Loucy (cell line): ENCODE results near the gene NTNG1.

ENCODE experiments used
- H2AFZ ChIP-seq: fragments of 200-600 bp; sonication (generic); 2 replicates; pipeline ENCODE4 v1.6.0; 2016; ENCODE audit warnings: antibody characterized with exemption, mild to moderate bottlenecking, low read length, moderate library complexity
- H3F3A ChIP-seq: fragments of 200-600 bp; 2 replicates; pipeline ENCODE4 v1.6.0; 2016; ENCODE audit warnings: antibody characterized with exemption, low read depth, mild to moderate bottlenecking
- H3K27me3 ChIP-seq: fragments of 200-600 bp; sonication (generic); 2 replicates; pipeline ENCODE4 v1.6.1; 2014; ENCODE audit warnings: low read length, mild to moderate bottlenecking; ENCODE audit not compliant: insufficient read depth, poor library complexity, severe bottlenecking
- H3K36me3 ChIP-seq: fragments of 200-600 bp; sonication (generic); 2 replicates; pipeline ENCODE4 v1.6.1; 2016; ENCODE audit warnings: low read length; ENCODE audit not compliant: insufficient read depth
- H3K4me1 ChIP-seq: fragments of 200-600 bp; sonication (generic); 2 replicates; pipeline ENCODE4 v1.5.1; 2014; ENCODE audit warnings: low read length, mild to moderate bottlenecking; ENCODE audit not compliant: insufficient read depth, poor library complexity, severe bottlenecking
- H3K4me2 ChIP-seq: fragments of 200-600 bp; sonication (generic); 2 replicates; pipeline ENCODE4 v1.6.0; 2014; ENCODE audit warnings: antibody characterized with exemption, low read length, low read depth, mild to moderate bottlenecking; ENCODE audit not compliant: poor library complexity, severe bottlenecking
- H3K4me3 ChIP-seq: fragments of 200-600 bp; sonication (generic); 2 replicates; pipeline ENCODE4 v1.5.1; 2014; ENCODE audit warnings: low read length, mild to moderate bottlenecking, mixed read lengths; ENCODE audit not compliant: poor library complexity, severe bottlenecking
- H3K79me2 ChIP-seq: fragments of 200-600 bp; sonication (generic); 2 replicates; pipeline ENCODE4 v1.6.1; 2014; ENCODE audit warnings: low read length; ENCODE audit not compliant: insufficient read depth
- H3K9ac ChIP-seq: fragments of 200-600 bp; sonication (generic); 2 replicates; pipeline ENCODE4 v1.6.0; 2014; ENCODE audit warnings: mild to moderate bottlenecking, low read depth, low read length, moderate library complexity; ENCODE audit not compliant: poor library complexity, severe bottlenecking
- H3K9me2 ChIP-seq: fragments of 200-600 bp; sonication (generic); replicated peaks from 2 replicates; pipeline ENCODE4 v1.6.1; 2016; ENCODE audit warnings: low read depth, low read length, mixed read lengths
- H3K9me3 ChIP-seq: fragments of 200-600 bp; sonication (generic); 2 replicates; pipeline ENCODE4 v1.6.1; 2014; ENCODE audit warnings: mild to moderate bottlenecking, antibody characterized with exemption, low read length, low read depth; ENCODE audit not compliant: insufficient read depth
- H4K20me1 ChIP-seq: fragments of 200-600 bp; sonication (generic); 2 replicates; pipeline ENCODE4 v1.6.0; 2014; ENCODE audit warnings: antibody characterized with exemption, low read length, mild to moderate bottlenecking; ENCODE audit not compliant: insufficient read depth, poor library complexity, severe bottlenecking
- EZH2phosphoT487 ChIP-seq: fragments of 200-600 bp; IDR thresholded peaks from 2 replicates; pipeline ENCODE4 v1.6.1; 2018; ENCODE audit warnings: antibody characterized with exemption, mild to moderate bottlenecking, moderate library complexity, borderline replicate concordance
- TF ChIP-seq, protein P1 (sequence below): fragments of 200-600 bp; sonication (generic); conservative IDR thresholded peaks from 2 replicates; pipeline ENCODE4 v1.5.1; 2014; ENCODE audit warnings: mild to moderate bottlenecking, antibody characterized with exemption, low read length

Gene NTNG1

DNA sequence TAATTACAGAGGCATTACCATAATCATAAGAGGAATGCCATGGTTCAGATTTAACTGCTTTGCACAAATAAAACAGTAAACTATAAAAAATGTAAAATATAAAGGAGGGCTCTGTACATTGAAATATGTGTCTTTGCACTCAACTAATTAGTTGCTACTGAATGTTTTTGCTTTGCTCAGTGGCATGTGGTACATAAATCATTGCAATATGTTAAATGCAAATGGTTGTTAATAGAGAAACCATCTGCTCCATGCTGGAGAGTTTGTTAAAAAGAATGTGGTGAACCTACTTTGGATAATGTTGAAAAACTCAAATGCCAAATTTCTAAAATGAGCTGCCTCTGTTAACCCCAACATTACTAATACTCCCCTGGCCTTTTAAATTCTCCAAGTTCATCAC, 201.5 kb downstream of the NTNG1 start:
- no peak overlapping the region for H3K9ac ChIP-seq
- H3K9me2 ChIP-seq = no peaks in the 10 kb centered on the region
- H3K79me2 ChIP-seq = no peaks in the 10 kb centered on the region
- no peaks in the 10 kb centered on the region for H3K9me3 ChIP-seq
- no peaks in the 10 kb centered on the region for H3F3A ChIP-seq
- no peak overlapping the region for H2AFZ ChIP-seq
- H3K4me1 ChIP-seq = no peaks in the 10 kb centered on the region
- no peaks in the 10 kb centered on the region for H4K20me1 ChIP-seq
- no peaks in the 10 kb centered on the region for H3K36me3 ChIP-seq
- H3K27me3 ChIP-seq = no peaks in the 10 kb centered on the region
- TF ChIP-seq, protein P1, sequence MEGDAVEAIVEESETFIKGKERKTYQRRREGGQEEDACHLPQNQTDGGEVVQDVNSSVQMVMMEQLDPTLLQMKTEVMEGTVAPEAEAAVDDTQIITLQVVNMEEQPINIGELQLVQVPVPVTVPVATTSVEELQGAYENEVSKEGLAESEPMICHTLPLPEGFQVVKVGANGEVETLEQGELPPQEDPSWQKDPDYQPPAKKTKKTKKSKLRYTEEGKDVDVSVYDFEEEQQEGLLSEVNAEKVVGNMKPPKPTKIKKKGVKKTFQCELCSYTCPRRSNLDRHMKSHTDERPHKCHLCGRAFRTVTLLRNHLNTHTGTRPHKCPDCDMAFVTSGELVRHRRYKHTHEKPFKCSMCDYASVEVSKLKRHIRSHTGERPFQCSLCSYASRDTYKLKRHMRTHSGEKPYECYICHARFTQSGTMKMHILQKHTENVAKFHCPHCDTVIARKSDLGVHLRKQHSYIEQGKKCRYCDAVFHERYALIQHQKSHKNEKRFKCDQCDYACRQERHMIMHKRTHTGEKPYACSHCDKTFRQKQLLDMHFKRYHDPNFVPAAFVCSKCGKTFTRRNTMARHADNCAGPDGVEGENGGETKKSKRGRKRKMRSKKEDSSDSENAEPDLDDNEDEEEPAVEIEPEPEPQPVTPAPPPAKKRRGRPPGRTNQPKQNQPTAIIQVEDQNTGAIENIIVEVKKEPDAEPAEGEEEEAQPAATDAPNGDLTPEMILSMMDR = no peak
- TF ChIP-seq EZH2phosphoT487 = no peak
- no peak overlapping the region for H3K4me3 ChIP-seq
- H3K4me2 ChIP-seq = no peak overlapping the region

DNA sequence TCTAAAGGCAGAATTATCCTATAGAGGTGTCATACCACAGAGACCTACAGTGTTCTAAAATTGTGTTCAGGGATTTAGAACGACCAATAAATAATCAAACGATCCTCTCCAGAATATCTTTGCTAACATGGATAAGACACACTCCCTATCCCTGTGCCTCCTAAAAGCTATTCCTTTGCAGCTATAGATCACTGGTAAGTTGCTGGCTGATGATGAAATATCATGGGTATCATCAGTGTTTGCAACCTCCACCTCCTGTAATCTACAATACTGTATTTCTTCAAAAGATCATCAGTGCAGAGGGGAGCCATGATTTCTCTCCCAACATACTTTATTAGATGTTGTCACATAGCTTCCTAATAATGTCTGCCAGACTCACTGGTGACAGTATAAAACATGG, 201.9 kb downstream of the NTNG1 start:
- Histone ChIP-seq H3K9ac (no peak overlapping the region), H3K79me2 (no peaks in the 10 kb centered on the region), H3K4me2 (no peak overlapping the region), H3K4me1 (no peaks in the 10 kb centered on the region), H3K27me3 (no peaks in the 10 kb centered on the region), H3K9me3 (no peaks in the 10 kb centered on the region), H3K36me3 (no peaks in the 10 kb centered on the region), H3F3A (no peaks in the 10 kb centered on the region), H2AFZ (no peak overlapping the region), H3K9me2 (no peaks in the 10 kb centered on the region), H4K20me1 (no peaks in the 10 kb centered on the region), H3K4me3 (no peak overlapping the region)
- TF ChIP-seq, protein P1 = no peak
- TF ChIP-seq EZH2phosphoT487 = no peak

DNA sequence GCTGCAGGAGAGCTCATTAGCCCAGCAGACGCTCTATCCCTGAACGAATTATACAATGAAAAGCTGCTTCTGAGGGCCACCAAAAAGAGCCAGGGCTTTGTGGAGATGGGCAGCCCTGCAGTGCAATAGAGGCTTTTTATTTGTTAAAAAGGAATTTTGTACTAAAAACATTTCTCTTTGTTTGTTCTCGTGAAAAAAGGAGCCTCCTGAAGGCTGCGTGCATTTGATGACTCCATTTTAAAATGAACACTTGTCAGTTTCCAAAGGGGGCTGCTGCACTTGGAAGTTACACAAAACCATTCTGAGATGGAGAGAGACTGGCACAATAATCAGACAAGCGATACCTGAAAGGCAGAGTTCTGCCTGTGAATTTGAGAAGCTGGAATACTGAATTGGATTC, 202.8 kb downstream of the NTNG1 start:
- Histone ChIP-seq H4K20me1 (no peaks in the 10 kb centered on the region), H3K79me2 (no peaks in the 10 kb centered on the region), H3K4me2 (no peak overlapping the region), H3K9ac (no peak overlapping the region), H3K4me3 (no peak overlapping the region), H3K4me1 (no peaks in the 10 kb centered on the region), H3K27me3 (no peaks in the 10 kb centered on the region), H3K9me3 (no peaks in the 10 kb centered on the region), H3K9me2 (no peaks in the 10 kb centered on the region), H2AFZ (no peak overlapping the region), H3K36me3 (no peaks in the 10 kb centered on the region), H3F3A (no peaks in the 10 kb centered on the region)
- TF ChIP-seq EZH2phosphoT487 = no peak
- TF ChIP-seq, protein P1 = no peak
